Fibroblast of lung (primary cell): ENCODE data around the gene HIPK3.
"Not testable (repeated sequence)": the region's sequence is repeated elsewhere in the genome, so short reads cannot be mapped to it uniquely, and the experiment has no call there.

Experiments used
- CTCF ChIP-seq, 2 donors: IDR thresholded peaks in 1 of 2; conservative IDR thresholded peaks in 1 of 2; 1 replicate in 1 of 2; 2 replicates in 1 of 2; pipeline ENCODE4 v1.5.1; 2011 to 2012; ENCODE audit warnings: low read length in 2 of 2, control low read depth in 1 of 2, inconsistent platforms in 1 of 2, low read depth in 1 of 2, mild to moderate bottlenecking in 1 of 2
- EZH2 ChIP-seq: IDR thresholded peaks from 2 replicates; pipeline ENCODE4 v1.5.1; 2012; ENCODE audit warnings: low read length, control low read depth, mild to moderate bottlenecking; ENCODE audit errors: missing control alignments

- TF ChIP-seq CTCF (conservative IDR thresholded peaks at IDR 0.05 in 1 of 2, IDR thresholded peaks at IDR 0.05 in 1 of 2; ENCODE audit: low read depth in 1 of 2, low read length in 2 of 2); EZH2: not testable (repeated sequence)
These were observed 4.2 kb downstream of the HIPK3 start for GRCh38 chr11:33261350-33261749.
